Measurements from ENCODE around the gene SH3BGRL. TPM values are rescaled to one million over a fixed set of nuclear protein-coding genes. Genes with fewer than 3 reads are reported as not detected.

The SH3BGRL gene
- total RNA-seq, 1 donor from 2014 or later = 35.7 TPM

Other genes starting within 250 kb of the SH3BGRL start
- gene HMGN5, start 189 bp upstream of the SH3BGRL start, total RNA-seq = 0.88 and 1.5 TPM in 2 replicates

Measured in activated CD4-positive, alpha-beta T cell treated with anti-CD3 and anti-CD28 coated beads, Interleukin-2, amount 10 ng/mL, durations not matched to agents 24 days and 14 days (primary cell).